ENCODE measurements around the gene NUDT6.

- TF ChIP-seq CTCF (IDR thresholded peaks at IDR 0.05; ENCODE audit: poor library complexity, severe bottlenecking) (no peak), SMC3 (conservative IDR thresholded peaks at IDR 0.05; ENCODE audit: poor library complexity) (no peak), RAD21 (conservative IDR thresholded peaks at IDR 0.05) (no peak), EZH2 (IDR thresholded peaks at IDR 0.05; ENCODE audit: borderline replicate concordance, insufficient read depth, low read length, poor library complexity, severe bottlenecking) (no peak), TAF1 (IDR thresholded peaks at IDR 0.05; ENCODE audit: low read depth) (no peak), EP300 (conservative IDR thresholded peaks at IDR 0.05; ENCODE audit: poor library complexity, severe bottlenecking) (no peak)
- TF ChIP-seq, protein P1, sequence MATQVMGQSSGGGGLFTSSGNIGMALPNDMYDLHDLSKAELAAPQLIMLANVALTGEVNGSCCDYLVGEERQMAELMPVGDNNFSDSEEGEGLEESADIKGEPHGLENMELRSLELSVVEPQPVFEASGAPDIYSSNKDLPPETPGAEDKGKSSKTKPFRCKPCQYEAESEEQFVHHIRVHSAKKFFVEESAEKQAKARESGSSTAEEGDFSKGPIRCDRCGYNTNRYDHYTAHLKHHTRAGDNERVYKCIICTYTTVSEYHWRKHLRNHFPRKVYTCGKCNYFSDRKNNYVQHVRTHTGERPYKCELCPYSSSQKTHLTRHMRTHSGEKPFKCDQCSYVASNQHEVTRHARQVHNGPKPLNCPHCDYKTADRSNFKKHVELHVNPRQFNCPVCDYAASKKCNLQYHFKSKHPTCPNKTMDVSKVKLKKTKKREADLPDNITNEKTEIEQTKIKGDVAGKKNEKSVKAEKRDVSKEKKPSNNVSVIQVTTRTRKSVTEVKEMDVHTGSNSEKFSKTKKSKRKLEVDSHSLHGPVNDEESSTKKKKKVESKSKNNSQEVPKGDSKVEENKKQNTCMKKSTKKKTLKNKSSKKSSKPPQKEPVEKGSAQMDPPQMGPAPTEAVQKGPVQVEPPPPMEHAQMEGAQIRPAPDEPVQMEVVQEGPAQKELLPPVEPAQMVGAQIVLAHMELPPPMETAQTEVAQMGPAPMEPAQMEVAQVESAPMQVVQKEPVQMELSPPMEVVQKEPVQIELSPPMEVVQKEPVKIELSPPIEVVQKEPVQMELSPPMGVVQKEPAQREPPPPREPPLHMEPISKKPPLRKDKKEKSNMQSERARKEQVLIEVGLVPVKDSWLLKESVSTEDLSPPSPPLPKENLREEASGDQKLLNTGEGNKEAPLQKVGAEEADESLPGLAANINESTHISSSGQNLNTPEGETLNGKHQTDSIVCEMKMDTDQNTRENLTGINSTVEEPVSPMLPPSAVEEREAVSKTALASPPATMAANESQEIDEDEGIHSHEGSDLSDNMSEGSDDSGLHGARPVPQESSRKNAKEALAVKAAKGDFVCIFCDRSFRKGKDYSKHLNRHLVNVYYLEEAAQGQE (IDR thresholded peaks at IDR 0.05; ENCODE audit: borderline replicate concordance), result no peak
Measured at GRCh38 chr4:122845066-122845465, 77.3 kb downstream of the NUDT6 start.

Data from neural cell (in vitro differentiated cells).